Stimulated activated naive CD4-positive, alpha-beta T cell treated with Interleukin-2 at 50 U/mL for 16 hours (primary cell): Measurements from ENCODE around the gene RASSF5.

ENCODE experiments used
- DNase-seq: peaks from one replicate; lab custom pipeline; 2025; lab: John Stamatoyannopoulos, UW

RASSF5 gene, protein sequence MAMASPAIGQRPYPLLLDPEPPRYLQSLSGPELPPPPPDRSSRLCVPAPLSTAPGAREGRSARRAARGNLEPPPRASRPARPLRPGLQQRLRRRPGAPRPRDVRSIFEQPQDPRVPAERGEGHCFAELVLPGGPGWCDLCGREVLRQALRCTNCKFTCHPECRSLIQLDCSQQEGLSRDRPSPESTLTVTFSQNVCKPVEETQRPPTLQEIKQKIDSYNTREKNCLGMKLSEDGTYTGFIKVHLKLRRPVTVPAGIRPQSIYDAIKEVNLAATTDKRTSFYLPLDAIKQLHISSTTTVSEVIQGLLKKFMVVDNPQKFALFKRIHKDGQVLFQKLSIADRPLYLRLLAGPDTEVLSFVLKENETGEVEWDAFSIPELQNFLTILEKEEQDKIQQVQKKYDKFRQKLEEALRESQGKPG

DNA sequence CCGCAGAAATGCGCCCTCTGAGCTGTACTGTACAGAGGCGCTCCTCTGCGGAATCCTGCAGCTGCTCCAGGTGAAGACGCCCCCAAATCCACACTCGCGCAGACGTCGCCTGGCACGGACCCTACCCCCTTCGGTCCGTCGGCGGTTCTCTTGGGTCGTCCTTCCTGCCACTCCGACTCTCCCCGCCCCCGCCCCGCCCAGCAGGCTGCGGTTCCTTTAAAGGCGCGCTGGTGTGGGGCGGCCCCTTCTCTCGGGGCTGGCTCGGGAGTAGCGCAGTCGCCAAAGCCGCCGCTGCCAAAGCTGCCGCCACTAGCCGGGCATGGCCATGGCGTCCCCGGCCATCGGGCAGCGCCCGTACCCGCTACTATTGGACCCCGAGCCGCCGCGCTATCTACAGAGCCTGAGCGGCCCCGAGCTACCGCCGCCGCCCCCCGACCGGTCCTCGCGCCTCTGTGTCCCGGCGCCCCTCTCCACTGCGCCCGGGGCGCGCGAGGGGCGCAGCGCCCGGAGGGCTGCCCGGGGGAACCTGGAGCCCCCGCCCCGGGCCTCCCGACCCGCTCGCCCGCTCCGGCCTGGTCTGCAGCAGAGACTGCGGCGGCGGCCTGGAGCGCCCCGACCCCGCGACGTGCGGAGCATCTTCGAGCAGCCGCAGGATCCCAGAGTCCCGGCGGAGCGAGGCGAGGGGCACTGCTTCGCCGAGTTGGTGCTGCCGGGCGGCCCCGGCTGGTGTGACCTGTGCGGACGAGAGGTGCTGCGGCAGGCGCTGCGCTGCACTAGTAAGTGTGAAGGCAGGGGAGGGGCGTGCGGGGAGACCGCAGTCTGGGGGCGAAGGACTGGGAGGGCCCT is at the start of gene RASSF5:
Gene RASSF5, plus strand, starts transcription at position 248 of the 846 bp plus-strand sequence. Its CDS starts 72 bp downstream, at position 320.
- peak; percentile 81 for DNase-seq

DNA sequence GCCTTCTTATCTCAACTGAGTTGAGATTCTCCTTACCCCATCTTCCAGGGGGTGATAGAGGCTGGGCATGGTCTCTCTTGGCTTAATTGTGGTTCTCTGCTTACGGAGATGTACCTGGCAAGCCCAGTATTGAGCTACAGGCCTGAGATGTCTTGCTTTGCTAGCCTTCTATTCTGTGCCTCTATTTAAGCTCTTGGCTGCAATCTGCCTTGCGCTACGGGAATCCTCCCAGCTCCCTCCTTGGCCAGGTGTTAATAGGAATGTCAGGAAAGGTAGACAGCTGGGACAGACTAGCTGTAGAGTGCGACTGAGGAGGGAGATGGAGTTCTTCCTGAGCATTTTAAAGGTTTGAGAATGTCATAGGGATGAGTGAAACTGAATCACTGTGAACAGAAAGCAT is 47.6 kb upstream of the RASSF5 start:
- DNase-seq: no peak

DNA sequence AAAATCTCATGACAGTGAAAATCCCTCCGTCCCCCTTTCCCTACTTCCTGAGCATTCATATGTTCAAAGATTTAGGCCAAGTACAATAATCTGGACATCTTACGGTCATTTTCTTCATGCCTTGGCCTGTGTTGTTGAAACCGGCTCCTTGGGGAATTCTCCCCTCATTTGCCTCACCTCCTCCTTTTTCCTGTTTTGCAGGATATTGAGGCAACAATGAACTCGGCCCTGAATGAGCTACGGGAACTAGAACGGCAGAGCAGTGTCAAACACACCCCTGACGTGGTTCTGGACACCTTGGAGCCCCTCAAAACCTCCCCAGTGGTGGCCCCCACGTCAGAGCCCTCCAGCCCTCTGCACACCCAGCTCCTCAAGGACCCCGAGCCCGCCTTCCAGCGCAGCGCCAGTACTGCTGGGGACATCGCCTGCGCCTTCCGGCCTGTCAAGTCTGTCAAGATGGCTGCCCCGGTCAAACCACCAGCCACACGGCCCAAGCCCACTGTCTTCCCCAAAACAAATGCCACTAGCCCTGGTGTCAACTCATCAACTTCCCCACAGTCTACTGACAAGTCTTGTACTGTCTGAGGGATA is 46.4 kb upstream of the RASSF5 start:
- no peak for DNase-seq

DNA sequence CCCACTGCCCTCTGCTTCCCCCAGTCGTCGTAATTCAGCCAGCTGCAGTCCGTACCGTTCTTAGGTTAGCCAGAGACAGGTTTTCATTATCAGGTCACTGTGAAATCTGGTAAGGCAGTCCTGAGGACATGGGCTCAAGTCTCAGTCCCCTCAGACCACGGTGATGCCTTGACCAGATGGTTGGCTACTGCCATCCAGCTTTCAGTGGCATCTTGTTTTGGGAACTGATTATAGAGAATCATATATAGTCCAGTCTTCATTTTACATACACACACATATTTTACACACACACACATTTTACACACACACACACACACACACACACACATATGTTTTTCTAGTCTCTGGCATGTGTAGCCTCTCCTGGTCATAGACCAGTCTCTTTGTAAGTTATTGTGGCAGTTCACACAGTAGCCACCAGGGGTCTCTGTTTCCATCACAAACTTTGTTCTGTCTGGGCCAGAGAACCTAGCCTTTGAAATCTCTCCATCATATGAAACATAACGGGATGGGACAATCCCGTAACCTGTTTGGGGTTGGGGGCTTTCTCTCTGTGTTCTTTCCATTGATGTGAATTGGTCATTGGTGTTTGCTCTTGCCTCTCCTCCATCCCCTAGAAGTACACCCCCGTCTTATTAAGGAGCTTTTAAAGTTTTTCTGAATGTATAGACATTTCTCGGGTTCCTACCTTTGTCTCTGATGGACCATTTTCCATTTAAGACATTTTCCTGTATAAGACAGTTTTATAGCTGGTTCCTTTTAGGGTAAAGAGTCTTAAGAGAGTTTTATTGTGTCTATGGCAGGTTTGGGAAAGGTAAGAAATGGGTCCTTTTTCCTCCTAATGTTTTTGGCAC is 45.5 kb upstream of the RASSF5 start:
- peak; percentile 62 for DNase-seq

DNA sequence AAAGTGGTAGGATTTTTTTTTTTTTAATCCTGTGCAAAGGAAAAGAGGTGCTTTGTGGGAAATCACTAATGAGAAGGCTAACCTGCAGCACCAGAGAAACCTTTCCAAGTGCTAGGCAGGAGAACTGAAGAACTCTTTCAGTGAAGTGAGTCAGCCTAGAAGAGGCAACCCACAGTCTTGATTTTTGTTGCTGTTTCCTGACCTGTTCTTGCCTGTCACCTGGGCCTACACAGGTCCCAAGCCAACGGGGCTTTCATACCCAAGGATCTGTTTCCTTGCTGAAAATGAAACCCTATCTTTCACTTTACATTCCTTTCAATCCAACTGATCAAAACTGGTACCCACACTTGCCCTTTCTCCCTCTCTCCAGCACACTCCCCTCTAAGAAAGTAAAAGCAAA is 44.2 kb upstream of the RASSF5 start:
- DNase-seq: peak; percentile 4

DNA sequence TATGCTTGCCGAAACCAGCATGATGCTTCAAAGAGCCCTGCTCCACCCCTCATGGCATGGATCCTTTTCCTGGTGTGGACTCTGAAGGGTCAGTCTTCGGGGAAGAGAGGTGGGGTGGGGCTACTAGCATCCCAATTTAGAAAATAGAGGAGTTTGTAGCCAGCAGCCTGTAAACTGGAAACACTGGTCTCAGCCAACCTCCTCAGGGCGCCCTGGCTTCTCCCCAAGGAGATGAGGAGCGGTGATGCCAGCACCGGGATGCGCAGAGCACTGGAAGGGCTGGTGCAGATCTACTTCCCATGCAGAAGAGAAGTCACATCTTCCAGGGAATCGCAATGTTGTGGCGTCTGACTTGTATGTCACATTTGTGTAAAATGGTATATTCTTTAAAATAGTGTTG is 43.4 kb upstream of the RASSF5 start:
- DNase-seq: no peak

DNA sequence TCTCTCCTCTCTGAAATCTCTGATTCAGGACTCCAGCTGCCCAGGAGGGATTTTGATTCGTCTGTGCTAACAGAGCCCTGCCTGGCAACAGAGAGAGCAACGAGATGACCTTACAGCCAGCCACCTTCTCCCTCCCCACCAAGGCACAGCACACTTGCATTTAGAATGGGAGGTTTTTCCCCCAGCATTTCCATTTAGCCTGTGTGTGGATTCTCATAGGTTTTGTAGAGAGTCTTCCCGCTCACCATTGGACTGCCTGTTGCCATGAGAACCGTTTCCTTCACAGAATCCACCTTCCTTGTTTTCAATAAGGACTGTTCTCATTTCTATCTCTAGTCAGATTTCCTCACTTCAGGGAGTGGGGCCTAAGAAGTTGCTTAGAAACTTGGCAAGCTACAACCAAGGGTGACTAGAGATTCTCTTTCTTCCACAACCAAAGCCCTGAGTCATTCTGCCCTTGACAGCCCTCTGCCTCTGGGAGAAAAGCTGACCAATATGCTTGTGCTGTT is 42.8 kb upstream of the RASSF5 start:
- DNase-seq: no peak

DNA sequence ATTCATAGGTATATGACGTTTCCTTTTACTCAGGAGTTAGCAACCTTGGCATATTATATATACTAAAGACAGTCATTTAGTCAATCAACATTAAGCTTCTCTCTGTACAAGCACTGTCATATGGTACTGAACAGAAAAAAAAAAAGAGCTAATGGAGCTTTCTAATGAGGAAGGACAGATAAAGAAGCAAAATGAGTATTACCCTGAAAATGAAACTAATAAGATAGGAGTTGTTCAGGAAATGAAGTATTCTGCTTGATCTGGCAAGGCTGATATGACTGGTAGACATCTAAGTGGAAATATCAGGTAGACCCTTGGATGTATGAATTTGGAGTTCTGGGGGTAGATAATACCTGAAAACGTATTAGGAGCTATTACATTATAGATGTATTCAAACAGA is 41.4 kb upstream of the RASSF5 start:
- DNase-seq: no peak

DNA sequence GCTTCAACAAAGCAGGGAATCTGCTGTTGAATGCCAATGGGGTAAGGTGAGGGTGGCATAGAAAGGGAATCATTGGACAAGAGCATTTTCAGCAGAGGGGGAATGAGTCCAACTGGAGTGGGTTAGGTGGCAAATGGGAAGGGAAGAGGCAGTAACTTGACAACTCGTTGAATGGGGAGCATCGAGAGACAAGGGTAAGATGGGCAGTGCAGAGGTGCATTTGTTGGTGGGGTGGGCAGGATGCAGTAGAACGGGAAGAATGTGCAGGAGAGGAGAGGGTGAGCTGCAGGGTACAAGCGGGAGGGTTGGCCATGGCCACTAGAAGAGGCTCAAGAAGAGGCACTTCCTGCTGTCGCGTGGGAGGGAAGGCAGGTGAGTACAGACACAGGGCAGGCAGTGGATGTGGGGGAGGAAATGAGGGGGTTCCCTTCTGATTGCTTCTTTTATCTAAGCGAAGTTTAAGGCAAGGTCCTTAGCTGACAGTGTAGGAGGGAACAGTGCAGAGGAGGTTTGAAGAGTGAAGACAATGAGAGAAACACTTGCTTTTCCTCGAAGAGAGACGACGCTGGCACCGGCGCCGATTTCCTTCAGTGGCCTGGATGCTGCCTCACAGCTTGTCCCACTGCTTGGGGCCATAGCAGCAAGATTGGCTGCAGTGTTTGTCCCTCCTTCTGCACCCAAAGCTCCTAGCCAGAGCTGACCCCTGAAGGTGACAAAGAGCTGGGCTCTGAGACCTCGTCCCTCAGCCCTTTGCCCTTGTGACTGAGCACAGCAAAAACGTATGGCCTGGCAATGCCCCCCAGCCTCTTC is 40.3 kb upstream of the RASSF5 start:
- peak; percentile 19 for DNase-seq

DNA sequence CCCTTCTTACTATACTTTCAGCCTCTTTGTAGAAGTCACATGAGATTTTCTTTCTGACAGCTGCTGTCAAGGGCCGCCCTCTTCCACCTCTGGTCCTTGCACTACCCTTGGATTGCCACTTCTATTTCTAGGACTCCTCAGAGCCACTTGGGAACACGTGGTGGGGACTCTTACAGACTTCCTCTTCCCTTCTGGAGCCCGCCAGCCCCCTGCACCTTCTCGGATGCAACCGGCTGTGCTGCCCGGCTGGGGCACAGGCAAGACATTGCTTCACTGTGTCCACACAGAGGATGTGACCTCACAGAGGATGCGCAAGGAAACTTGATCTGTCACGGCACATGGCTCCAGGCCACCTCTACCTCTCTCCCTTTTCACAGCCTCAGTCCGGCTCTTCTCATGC is 39.4 kb upstream of the RASSF5 start:
- DNase-seq: no peak

DNA sequence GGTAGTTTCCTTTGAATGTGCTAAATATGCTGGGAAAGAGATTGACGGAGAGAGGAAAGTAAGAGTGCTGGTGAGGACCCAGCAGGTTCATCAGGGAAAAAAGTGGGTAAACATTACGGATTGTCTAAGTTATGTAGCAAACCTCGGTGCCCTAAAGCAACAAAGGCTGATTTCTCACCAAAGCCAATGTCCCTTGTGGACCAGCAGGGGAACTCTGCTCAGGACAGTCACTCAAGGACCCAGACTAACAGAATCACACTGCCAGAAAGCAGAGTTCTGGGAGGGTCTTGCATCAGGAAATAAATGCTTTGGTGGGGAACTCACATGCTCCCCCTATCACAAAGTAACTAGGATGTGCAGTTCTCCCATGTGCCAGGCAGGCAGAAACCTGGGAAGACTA is 38.8 kb upstream of the RASSF5 start:
- no peak for DNase-seq

DNA sequence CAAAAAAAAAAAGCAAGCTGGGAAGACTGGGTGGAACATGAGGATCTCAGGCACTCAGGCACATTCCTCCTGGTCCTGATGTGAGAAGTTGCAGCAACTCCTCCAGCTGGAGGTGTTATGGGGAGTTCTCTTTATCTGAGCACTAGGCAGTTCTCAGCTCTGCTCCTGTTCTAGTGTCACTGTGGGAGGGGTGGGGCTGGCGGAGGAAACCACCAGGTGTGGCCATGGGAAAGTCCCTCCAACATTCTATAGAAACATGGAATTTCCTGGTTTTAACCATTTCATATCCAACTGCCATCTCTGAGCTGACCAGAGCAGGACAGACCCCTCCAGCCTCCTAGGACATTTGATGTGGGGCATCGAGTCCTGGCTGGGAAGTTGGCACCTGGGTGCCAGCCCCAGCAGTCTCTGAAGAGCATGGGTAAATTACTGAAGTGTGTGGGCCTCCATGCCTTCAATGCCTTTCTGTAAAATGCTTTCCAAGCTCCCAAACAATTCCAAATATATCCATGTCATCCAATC is 37.9 kb upstream of the RASSF5 start:
- peak; percentile 29 for DNase-seq

DNA sequence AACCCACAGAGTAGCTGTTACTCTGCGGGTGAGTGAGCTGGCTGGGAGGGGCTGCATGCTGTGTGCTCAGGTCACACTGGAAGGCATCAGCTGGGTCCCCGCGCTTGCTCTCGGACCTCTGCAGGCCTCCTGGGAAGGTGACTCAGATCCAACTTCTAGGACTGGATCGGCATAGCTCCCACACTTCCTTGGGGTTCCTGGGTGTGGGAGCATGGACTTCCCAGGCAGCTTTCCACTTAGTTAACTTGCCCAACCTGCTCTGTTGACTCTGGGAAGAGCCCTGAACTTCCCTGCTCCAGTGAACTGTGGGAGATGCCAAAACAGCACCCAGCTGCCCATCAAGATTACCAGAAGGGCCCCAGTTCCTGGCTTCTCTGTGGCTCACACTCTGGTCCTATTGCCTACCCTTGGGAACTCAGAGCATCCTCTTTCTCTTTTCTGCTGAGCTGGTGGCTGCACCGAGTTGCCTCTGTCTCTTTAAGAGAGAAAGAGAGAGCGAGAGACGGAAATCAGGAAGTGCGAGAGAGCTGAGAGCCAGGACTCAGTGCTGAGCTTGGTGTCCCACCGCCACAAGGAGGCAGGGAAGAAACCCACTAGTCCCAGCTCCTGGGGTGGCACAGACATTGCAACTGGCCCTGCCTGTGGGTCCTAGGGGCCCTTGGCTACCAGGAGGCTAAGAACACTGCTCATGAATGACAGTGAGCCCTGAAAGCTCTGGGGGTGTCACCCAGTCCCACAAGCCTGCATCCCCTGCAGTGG is 37.2 kb upstream of the RASSF5 start, which contains the start of gene IKBKE:
Gene IKBKE, plus strand, starts transcription at position 544 of the 759 bp plus-strand sequence. CDS start 2,752 bp downstream, outside the sequence.
- peak; percentile 20 for DNase-seq

DNA sequence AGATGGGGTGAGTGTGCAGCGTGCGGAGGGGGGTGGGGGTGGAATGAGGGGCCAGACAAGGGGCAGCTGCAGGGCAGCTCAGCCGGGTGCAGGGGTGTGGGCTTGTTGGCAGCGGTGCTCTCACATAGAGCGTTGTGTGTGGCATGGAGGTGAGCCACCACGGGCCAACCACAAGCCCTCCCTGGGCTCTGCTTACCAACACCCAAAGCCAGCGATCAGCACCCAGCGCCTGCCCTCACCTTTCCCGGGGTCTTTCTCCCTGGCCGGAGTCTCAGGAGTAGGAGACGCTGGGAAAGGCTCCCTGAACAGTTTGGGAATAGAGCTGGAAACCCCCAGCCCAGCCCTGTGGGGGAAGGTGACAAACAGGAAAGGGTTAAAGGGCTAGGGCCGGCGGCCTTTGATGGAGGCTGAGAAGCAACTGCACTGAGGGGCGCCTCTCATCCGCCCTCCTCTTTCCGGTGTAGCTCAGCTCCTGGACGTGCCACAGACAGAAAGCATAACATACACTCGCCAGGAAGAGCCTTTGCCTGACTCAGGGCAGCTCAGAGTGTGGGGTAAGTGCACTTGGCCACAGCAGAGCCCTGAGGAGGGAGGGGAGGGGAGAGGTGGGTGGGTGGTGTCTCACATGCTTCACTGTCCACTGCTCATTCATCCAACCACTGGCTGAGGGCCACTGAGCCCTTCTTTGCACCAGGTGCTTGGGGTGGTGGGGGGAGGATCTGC is 36.5 kb upstream of the RASSF5 start:
- peak; percentile 27 for DNase-seq

DNA sequence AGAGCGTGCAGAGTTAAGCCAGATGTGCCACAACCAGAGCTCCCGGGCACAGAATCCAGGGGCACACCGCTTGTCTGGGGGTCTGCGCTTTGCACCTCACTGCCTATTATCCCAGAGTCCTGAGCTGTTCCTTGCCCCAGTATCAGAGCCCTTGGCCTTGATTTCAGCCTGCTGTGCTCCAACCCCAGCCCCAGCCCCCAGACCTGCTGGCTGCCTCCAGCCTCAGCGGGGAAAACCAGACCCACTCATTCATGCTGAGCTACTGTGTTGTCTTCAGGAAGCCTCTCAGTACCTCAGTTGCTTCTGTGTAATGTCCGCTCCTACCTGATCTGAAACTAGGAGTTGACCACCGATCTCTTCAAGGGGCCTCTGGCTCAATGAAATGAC is 35.9 kb upstream of the RASSF5 start:
- DNase-seq: no peak

DNA sequence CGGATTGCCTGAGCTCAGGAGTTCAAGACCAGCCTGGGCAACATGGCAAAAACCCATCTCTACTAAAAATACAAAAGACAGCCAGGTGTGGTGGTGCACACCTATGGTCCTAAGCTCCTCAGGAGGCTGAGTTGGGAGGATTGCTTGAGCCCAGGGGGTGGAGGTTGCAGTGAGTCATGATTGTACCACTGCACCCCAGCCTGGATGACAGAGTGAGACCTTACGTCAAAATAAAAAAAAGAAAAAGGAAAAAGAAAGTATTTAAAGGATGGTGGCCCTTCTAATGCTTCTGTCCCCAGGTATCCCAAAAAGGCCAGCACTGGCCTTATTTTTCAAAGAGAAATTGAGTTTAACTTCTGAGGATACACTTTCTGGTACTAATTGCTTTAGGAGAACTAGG is 35.3 kb upstream of the RASSF5 start:
- peak; percentile 2 for DNase-seq

DNA sequence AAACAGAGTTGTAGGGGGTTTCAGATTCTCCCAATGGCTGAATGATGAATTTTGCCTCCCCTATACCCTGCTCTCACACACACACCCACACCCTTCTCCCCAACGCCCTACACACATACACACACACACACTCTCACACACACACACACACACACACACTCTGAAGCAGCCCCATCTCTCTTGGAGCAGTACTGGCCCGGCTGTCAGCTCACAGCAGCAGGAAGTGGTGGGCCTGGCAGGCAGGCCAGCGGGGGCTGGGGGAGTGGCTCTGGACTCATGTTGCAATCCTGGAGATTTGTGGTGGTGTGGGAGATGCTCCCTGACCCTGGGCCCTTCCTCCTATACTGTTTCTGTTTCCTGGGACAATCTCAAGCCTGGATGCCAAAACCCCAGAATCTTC is 34.9 kb upstream of the RASSF5 start:
- DNase-seq: peak; percentile 7

DNA sequence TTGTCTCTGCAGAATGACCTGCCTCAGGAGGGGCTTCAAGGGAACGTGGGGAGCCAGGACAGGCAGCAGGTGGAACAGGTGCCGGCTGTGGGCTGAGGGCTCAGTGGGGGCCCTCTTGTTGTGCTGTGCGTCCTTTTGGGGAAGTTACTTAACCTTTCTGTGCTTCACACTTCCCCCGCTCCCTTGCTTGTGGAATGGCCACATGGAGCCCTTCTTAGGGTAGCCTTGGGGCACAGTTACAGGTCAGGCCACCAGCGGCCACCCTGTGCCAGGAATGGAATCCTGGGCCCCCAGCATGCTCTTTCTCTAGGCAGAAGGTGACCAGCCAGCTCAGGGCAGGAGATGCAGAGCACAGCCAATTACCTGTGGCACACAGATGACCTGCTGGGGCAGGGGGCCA is 34.4 kb upstream of the RASSF5 start:
- no peak for DNase-seq

DNA sequence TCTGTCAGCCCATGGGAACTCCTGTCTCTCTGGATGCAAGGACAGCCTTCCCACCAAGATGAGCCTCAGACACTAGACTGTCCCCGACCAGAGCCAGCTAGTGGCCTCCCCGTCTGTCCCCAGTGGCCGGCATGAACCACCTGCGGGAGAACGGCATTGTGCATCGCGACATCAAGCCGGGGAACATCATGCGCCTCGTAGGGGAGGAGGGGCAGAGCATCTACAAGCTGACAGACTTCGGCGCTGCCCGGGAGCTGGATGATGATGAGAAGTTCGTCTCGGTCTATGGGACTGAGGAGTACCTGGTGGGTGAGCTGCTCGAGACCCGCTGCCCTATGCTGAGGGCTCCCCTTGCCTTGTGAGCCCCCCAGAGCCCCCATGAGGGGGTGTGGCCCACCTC is 31.3 kb upstream of the RASSF5 start:
- no peak for DNase-seq
